GM19452 (cell line): ENCODE measurements around the gene FAM151B.

Experiments used
- ATAC-seq: cut with Tn5 transposase; IDR thresholded peaks from one replicate; pipeline ENCODE4 v1.9.1; 2021; ENCODE audit not compliant: unreplicated experiment

The FAM151B gene

GRCh38 chr5:80588858-80589540 lies 101.1 kb downstream of the FAM151B start:
- no peak for ATAC-seq

- ATAC-seq, result no peak
These were observed 102.9 kb downstream of the FAM151B start for GRCh38 chr5:80590766-80591165.

- no peak for ATAC-seq
These were observed 103.5 kb downstream of the FAM151B start for GRCh38 chr5:80591352-80591751.

GRCh38 chr5:80592105-80592504 lies 104.2 kb downstream of the FAM151B start:
- ATAC-seq, result no peak
